ENCODE data around the gene HOMEZ.
"Not testable (repeated sequence)": the region's sequence is repeated elsewhere in the genome, so short reads cannot be mapped to it uniquely, and the experiment has no call there.

HOMEZ gene

GRCh38 chr14:23243066-23243465 lies 42.9 kb downstream of the HOMEZ start:
- TF ChIP-seq CTCF (IDR thresholded peaks at IDR 0.05; ENCODE audit: low read depth, low read length, missing control alignments), result no peak

GRCh38 chr14:23242076-23242475 lies 43.9 kb downstream of the HOMEZ start:
- no peak for DNase-seq (ENCODE audit: low read depth)
- no peak for TF ChIP-seq CTCF (IDR thresholded peaks at IDR 0.05; ENCODE audit: low read depth, low read length, missing control alignments)
- no peak overlapping the region for H3K4me3 ChIP-seq (ENCODE audit: low read depth, low read length)

More at GRCh38 chr14:23243066-23243465, 42.9 kb downstream of the HOMEZ start:
- DNase-seq (ENCODE audit: low read depth), result no peak
- H3K4me3 ChIP-seq (ENCODE audit: low read depth, low read length), result no peak overlapping the region

GRCh38 chr14:23241061-23241715 lies 44.7 kb downstream of the HOMEZ start:
- not testable (repeated sequence) for DNase-seq (ENCODE audit: low read depth); H3K4me3 ChIP-seq (ENCODE audit: low read depth, low read length)

GRCh38 chr14:23240661-23241060 lies 45.3 kb downstream of the HOMEZ start:
- DNase-seq (ENCODE audit: low read depth), result no peak
- no peak for TF ChIP-seq CTCF (IDR thresholded peaks at IDR 0.05; ENCODE audit: low read depth, low read length, missing control alignments)
- no peak overlapping the region for H3K4me3 ChIP-seq (ENCODE audit: low read depth, low read length)

GRCh38 chr14:23237772-23238594 lies 47.9 kb downstream of the HOMEZ start, which contains the start of gene RNF212B:
TSS of gene RNF212B (plus strand) at chr14:23237936. CDS start at chr14:23240346, 2,410 bp downstream.
- no peak within 1 kb of the TSS for H3K4me3 ChIP-seq (ENCODE audit: low read depth, low read length)
- peak; percentile 15 for DNase-seq (ENCODE audit: low read depth)
- no peak for TF ChIP-seq CTCF (IDR thresholded peaks at IDR 0.05; ENCODE audit: low read depth, low read length, missing control alignments)

GRCh38 chr14:23232241-23232808 lies 53.6 kb downstream of the HOMEZ start:
- DNase-seq (ENCODE audit: low read depth); H3K4me3 ChIP-seq (ENCODE audit: low read depth, low read length): not testable (repeated sequence)

GRCh38 chr14:23228812-23229211 lies 57.1 kb downstream of the HOMEZ start:
- no peak overlapping the region for H3K4me3 ChIP-seq (ENCODE audit: low read depth, low read length)
- no peak for DNase-seq (ENCODE audit: low read depth)

More at GRCh38 chr14:23228812-23229211, 57.1 kb downstream of the HOMEZ start:
- TF ChIP-seq CTCF (IDR thresholded peaks at IDR 0.05; ENCODE audit: low read depth, low read length, missing control alignments), result no peak
